BLaER1 treated with 17β-estradiol and CSF1 and Interleukin-3, amounts not matched to agents 10 nM and 100 nM (cell line): ENCODE data around the gene WDR45B.

Experiments
- H3K27ac ChIP-seq, 11 experiments: shearing (Covaris generic); formaldehyde crosslinking; 2 replicates each; pipeline ENCODE4 v1.8.1; 2022
- H3K27me3 ChIP-seq, 11 experiments: shearing (Covaris generic); formaldehyde crosslinking; 2 replicates each; pipeline ENCODE4 v1.8.1; 2022
- H3K36me3 ChIP-seq, 11 experiments: shearing (Covaris generic); formaldehyde crosslinking; 2 replicates each; pipeline ENCODE4 v1.8.1; 2022
- H3K4me1 ChIP-seq, 10 experiments: shearing (Covaris generic); formaldehyde crosslinking; 2 replicates each; pipeline ENCODE4 v1.8.1; 2022
- H3K4me2 ChIP-seq, 11 experiments: shearing (Covaris generic); formaldehyde crosslinking; 2 replicates each; pipeline ENCODE4 v1.8.1; 2022
- H3K4me3 ChIP-seq, 10 experiments: shearing (Covaris generic); formaldehyde crosslinking; 2 replicates each; pipeline ENCODE4 v1.8.1; 2022
- H3K9ac ChIP-seq, 11 experiments: shearing (Covaris generic); formaldehyde crosslinking; 2 replicates each; pipeline ENCODE4 v1.8.1; 2022
- H3K9me3 ChIP-seq, 11 experiments: shearing (Covaris generic); formaldehyde crosslinking; replicated peaks in 1 of 11; 2 replicates each; pipeline ENCODE4 v1.8.1; 2022
- H4K20me1 ChIP-seq, 11 experiments: shearing (Covaris generic); formaldehyde crosslinking; 2 replicates each; pipeline ENCODE4 v1.8.1; 2022
- Cebpa-rat ChIP-seq, 11 experiments: shearing (Covaris generic); IDR thresholded peaks; 2 replicates each; pipeline ENCODE4 v1.8.1; 2022

Gene WDR45B

GRCh38 chr17:82690786-82691489 is 42.7 kb upstream of the WDR45B start:
- Histone ChIP-seq H3K27ac (no peak overlapping the region; a peak in 1 of 22 replicates), H3K4me2 (peak overlapping the region; percentile 60 to 94 (median 86)), H3K9ac (peak overlapping the region in 8 of 11 experiments; percentile 22 to 41 (median 36); a peak in 8 of 22 replicates), H3K36me3 (peaks cover 0 to 25% (median 11%) of the 10 kb centered on the region in 11 experiments; a peak in 12 of 22 replicates), H3K4me1 (peaks cover 12 to 45% (median 34%) of the 10 kb centered on the region in 10 experiments), H4K20me1 (peaks cover 0 to 10% (median 0%) of the 10 kb centered on the region in 11 experiments; a peak in 2 of 22 replicates), H3K4me3 (peak overlapping the region in 1 of 10 experiments; percentile 1; a peak in 1 of 20 replicates), H3K9me3 (peaks cover 26 to 30% (median 28%) of the 10 kb centered on the region in 11 experiments), H3K27me3 (peaks cover 2 to 14% (median 9%) of the 10 kb centered on the region in 11 experiments)
- TF ChIP-seq Cebpa-rat (IDR thresholded peaks at IDR 0.05): no peak

GRCh38 chr17:82689077-82689476 is 40.8 kb upstream of the WDR45B start:
- Histone ChIP-seq H3K4me1 (peaks cover 12 to 45% (median 36%) of the 10 kb centered on the region in 10 experiments), H3K9me3 (peaks cover 8 to 11% (median 9%) of the 10 kb centered on the region in 11 experiments), H3K27ac (no peak overlapping the region), H3K36me3 (peaks cover 0 to 6% (median under 1%) of the 10 kb centered on the region in 11 experiments; a peak in 5 of 22 replicates), H3K4me3 (no peak overlapping the region), H3K4me2 (peak overlapping the region in 4 of 11 experiments; percentile 6 to 28 (median 8); a peak in 4 of 22 replicates), H3K9ac (no peak overlapping the region), H3K27me3 (peaks cover 0 to under 1% (median 0%) of the 10 kb centered on the region in 11 experiments; a peak in 1 of 22 replicates), H4K20me1 (peaks cover 0 to 10% (median 0%) of the 10 kb centered on the region in 11 experiments; a peak in 2 of 22 replicates)
- no peak for TF ChIP-seq Cebpa-rat (IDR thresholded peaks at IDR 0.05)

- H3K4me3 ChIP-seq: no peak overlapping the region
- peaks cover 0 to 10% (median 0%) of the 10 kb centered on the region in 11 experiments; a peak in 2 of 22 replicates for H4K20me1 ChIP-seq
- TF ChIP-seq Cebpa-rat (IDR thresholded peaks at IDR 0.05): no peak
- no peaks in the 10 kb centered on the region for H3K36me3 ChIP-seq
- no peak overlapping the region for H3K4me2 ChIP-seq
- no peak overlapping the region for H3K27ac ChIP-seq
- H3K9ac ChIP-seq: no peak overlapping the region
- peaks cover 0 to 1% (median 0%) of the 10 kb centered on the region in 11 experiments; a peak in 1 of 22 replicates for H3K9me3 ChIP-seq
- no peaks in the 10 kb centered on the region for H3K27me3 ChIP-seq
- H3K4me1 ChIP-seq: peaks cover 12 to 42% (median 34%) of the 10 kb centered on the region in 10 experiments
These were observed 39.6 kb upstream of the WDR45B start for GRCh38 chr17:82687871-82688270.

- Histone ChIP-seq H3K4me3 (no peak overlapping the region), H3K27me3 (no peaks in the 10 kb centered on the region), H3K4me2 (no peak overlapping the region), H3K4me1 (peaks cover 12 to 38% (median 31%) of the 10 kb centered on the region in 10 experiments), H4K20me1 (peaks cover 0 to 10% (median 0%) of the 10 kb centered on the region in 11 experiments; a peak in 2 of 22 replicates), H3K9me3 (peaks cover 0 to 6% (median under 1%) of the 10 kb centered on the region in 11 experiments; a peak in 6 of 22 replicates), H3K27ac (no peak overlapping the region), H3K36me3 (no peaks in the 10 kb centered on the region), H3K9ac (no peak overlapping the region)
- TF ChIP-seq Cebpa-rat (IDR thresholded peaks at IDR 0.05): no peak
These were observed 39.2 kb upstream of the WDR45B start for GRCh38 chr17:82687375-82687861.

GRCh38 chr17:82686366-82687324 is 38.4 kb upstream of the WDR45B start:
- TF ChIP-seq Cebpa-rat (IDR thresholded peaks at IDR 0.05): no peak
- Histone ChIP-seq H3K4me1 (peaks cover 11 to 30% (median 23%) of the 10 kb centered on the region in 10 experiments), H3K27ac (no peak overlapping the region), H3K4me2 (no peak overlapping the region), H3K9ac (no peak overlapping the region), H4K20me1 (peaks cover 0 to 10% (median 0%) of the 10 kb centered on the region in 11 experiments; a peak in 2 of 22 replicates), H3K4me3 (no peak overlapping the region), H3K9me3 (peaks cover 6 to 12% (median 8%) of the 10 kb centered on the region in 11 experiments; a peak in 20 of 22 replicates), H3K36me3 (no peaks in the 10 kb centered on the region), H3K27me3 (no peaks in the 10 kb centered on the region)

GRCh38 chr17:82685291-82685690 is 37.0 kb upstream of the WDR45B start:
- H3K9me3 ChIP-seq: peaks cover 14 to 21% (median 16%) of the 10 kb centered on the region in 11 experiments
- H3K27ac ChIP-seq: no peak overlapping the region
- peaks cover 0 to 5% (median 0%) of the 10 kb centered on the region in 11 experiments; a peak in 2 of 22 replicates for H4K20me1 ChIP-seq
- peaks cover 0 to 3% (median 0%) of the 10 kb centered on the region in 11 experiments; a peak in 1 of 22 replicates for H3K36me3 ChIP-seq
- no peak for TF ChIP-seq Cebpa-rat (IDR thresholded peaks at IDR 0.05)
- no peak overlapping the region for H3K4me2 ChIP-seq
- H3K4me1 ChIP-seq: peaks cover 0 to 17% (median 9%) of the 10 kb centered on the region in 10 experiments; a peak in 16 of 20 replicates
- H3K27me3 ChIP-seq: no peaks in the 10 kb centered on the region
- no peak overlapping the region for H3K4me3 ChIP-seq
- no peak overlapping the region for H3K9ac ChIP-seq

GRCh38 chr17:82684228-82684841 is 36.1 kb upstream of the WDR45B start:
- Histone ChIP-seq H3K4me2 (no peak overlapping the region), H4K20me1 (peaks cover 0 to 4% (median 0%) of the 10 kb centered on the region in 11 experiments; a peak in 1 of 22 replicates), H3K27ac (no peak overlapping the region), H3K9me3 (peaks cover 14 to 21% (median 16%) of the 10 kb centered on the region in 11 experiments), H3K4me1 (peaks cover 0 to 17% (median 5%) of the 10 kb centered on the region in 10 experiments; a peak in 8 of 20 replicates), H3K36me3 (peaks cover 0 to 3% (median 0%) of the 10 kb centered on the region in 11 experiments; a peak in 1 of 22 replicates), H3K9ac (no peak overlapping the region), H3K4me3 (no peak overlapping the region), H3K27me3 (no peaks in the 10 kb centered on the region)
- no peak for TF ChIP-seq Cebpa-rat (IDR thresholded peaks at IDR 0.05)

- H3K9ac ChIP-seq: no peak overlapping the region
- peaks cover 0 to 18% (median 4%) of the 10 kb centered on the region in 10 experiments; a peak in 14 of 20 replicates for H3K4me1 ChIP-seq
- peaks cover 0 to 3% (median 0%) of the 10 kb centered on the region in 11 experiments; a peak in 1 of 22 replicates for H3K36me3 ChIP-seq
- H3K27ac ChIP-seq: no peak overlapping the region
- peaks cover 14 to 21% (median 16%) of the 10 kb centered on the region in 11 experiments for H3K9me3 ChIP-seq
- H4K20me1 ChIP-seq: no peaks in the 10 kb centered on the region
- H3K27me3 ChIP-seq: no peaks in the 10 kb centered on the region
- H3K4me3 ChIP-seq: no peak overlapping the region
- no peak overlapping the region for H3K4me2 ChIP-seq
- no peak for TF ChIP-seq Cebpa-rat (IDR thresholded peaks at IDR 0.05)
These were observed 35.3 kb upstream of the WDR45B start for GRCh38 chr17:82683534-82683933.
